HepG2 (cell line): ENCODE data around the gene ZBTB32. TPM values are rescaled to one million over a fixed set of nuclear protein-coding genes. Genes with fewer than 3 reads are reported as not detected.

Experiments
- BRCA1 ChIP-seq: sonication (generic); formaldehyde crosslinking; IDR thresholded peaks from 2 replicates; pipeline ENCODE4 v1.4.0; 2020; ENCODE audit warnings: missing genetic modification reagents
- FOXA3 ChIP-seq: IDR thresholded peaks from 2 replicates; pipeline ENCODE4 v1.6.1; 2016; ENCODE audit warnings: missing genetic modification reagents, missing compliant biosample characterization
- MED1 ChIP-seq: sonication (generic); formaldehyde crosslinking; IDR thresholded peaks from 2 replicates; pipeline ENCODE4 v1.4.0; 2020; ENCODE audit warnings: missing genetic modification reagents
- NCOR1 ChIP-seq: fragments of 200-600 bp; sonication (generic); IDR thresholded peaks from 2 replicates; pipeline ENCODE4 v1.7.0; 2017; ENCODE audit warnings: antibody characterized with exemption, low read length, borderline replicate concordance
- NPAS2 ChIP-seq: sonication (generic); formaldehyde crosslinking; IDR thresholded peaks from 2 replicates; pipeline ENCODE4 v1.8.0; 2022; ENCODE audit warnings: mild to moderate bottlenecking, missing genetic modification reagents, borderline replicate concordance
- NRL ChIP-seq: sonication (generic); formaldehyde crosslinking; IDR thresholded peaks from 2 replicates; pipeline ENCODE4 v1.5.0; 2020; ENCODE audit warnings: missing genetic modification reagents, mild to moderate bottlenecking, moderate library complexity, borderline replicate concordance
- SP5 ChIP-seq: IDR thresholded peaks from 2 replicates; pipeline ENCODE4 v1.6.1; 2016; ENCODE audit warnings: low read depth, borderline replicate concordance
- WIZ ChIP-seq: sonication (generic); formaldehyde crosslinking; IDR thresholded peaks from 2 replicates; pipeline ENCODE4 v1.5.1; 2020; ENCODE audit warnings: mild to moderate bottlenecking, missing genetic modification reagents
- YEATS4 ChIP-seq: sonication (generic); formaldehyde crosslinking; IDR thresholded peaks from 2 replicates; pipeline ENCODE4 v1.4.0; 2020; ENCODE audit warnings: missing genetic modification reagents, borderline replicate concordance
- ZNF230 ChIP-seq: sonication (generic); formaldehyde crosslinking; IDR thresholded peaks from 2 replicates; pipeline ENCODE4 v1.4.0; 2020; ENCODE audit warnings: mild to moderate bottlenecking, missing genetic modification reagents
- ZNF251 ChIP-seq: sonication (generic); formaldehyde crosslinking; IDR thresholded peaks from 2 replicates; pipeline ENCODE4 v1.9.0; 2021; ENCODE audit warnings: mild to moderate bottlenecking, missing genetic modification reagents
- ZNF543 ChIP-seq: sonication (generic); formaldehyde crosslinking; IDR thresholded peaks from 2 replicates; pipeline ENCODE4 v1.4.0; 2020; ENCODE audit warnings: mild to moderate bottlenecking, missing genetic modification reagents
- polyA plus RNA-seq, 8 experiments: library from polyadenylated mRNA; depleted of rRNA in 3 of 8; stranded (reverse) in 7 of 8; unstranded in 1 of 8; fragments of >200 nt; fragmentation: Illumina TruSeq in 4 of 8; extraction: Trizol in 4 of 8; gene quantifications; 2 replicates each; pipeline versions ENCODE4 v1.2.1 to v1.2.3, GENCODE V29; 2011 to 2016; ENCODE audit warnings: low read depth in 4 of 8, missing spikeins in 1 of 8, mixed read lengths in 1 of 8; ENCODE audit not compliant: insufficient read depth in 1 of 8
- total RNA-seq, 5 experiments: library from RNA; depleted of rRNA; stranded (reverse); fragments of >200 nt; fragmentation: Illumina TruSeq; extraction: Trizol; gene quantifications; 2 replicates each; pipeline ENCODE4 v1.2.3, GENCODE V29; 2016; ENCODE audit warnings: low read depth in 1 of 5
- TF ChIP-seq, protein P1 (sequence below): sonication (generic); formaldehyde crosslinking; conservative IDR thresholded peaks from 2 replicates; pipeline ENCODE4 v1.4.0; 2020; ENCODE audit warnings: mild to moderate bottlenecking, missing genetic modification reagents, moderate library complexity
- TF ChIP-seq, protein P2 (sequence below): sonication (generic); formaldehyde crosslinking; IDR thresholded peaks from 2 replicates; pipeline ENCODE4 v1.5.0; 2020; ENCODE audit warnings: missing genetic modification reagents, mild to moderate bottlenecking, borderline replicate concordance
- TF ChIP-seq, protein P3 (sequence below): IDR thresholded peaks from 2 replicates; pipeline ENCODE4 v1.4.0; 2020; ENCODE audit warnings: mild to moderate bottlenecking, missing genetic modification reagents
- TF ChIP-seq, protein P4 (sequence below): sonication (generic); formaldehyde crosslinking; IDR thresholded peaks from 2 replicates; pipeline ENCODE4 v1.4.0; 2020; ENCODE audit warnings: missing genetic modification reagents
- TF ChIP-seq, protein P5 (sequence below): sonication (generic); formaldehyde crosslinking; IDR thresholded peaks from 2 replicates; pipeline ENCODE4 v1.4.0; 2020; ENCODE audit warnings: missing genetic modification reagents, borderline replicate concordance

ZBTB32 gene
- total and polyA plus RNA-seq, 2 of the 13 experiments (the other 11 are each of a cell fraction or from before 2014, with no cell fraction given), result not detected

DNA sequence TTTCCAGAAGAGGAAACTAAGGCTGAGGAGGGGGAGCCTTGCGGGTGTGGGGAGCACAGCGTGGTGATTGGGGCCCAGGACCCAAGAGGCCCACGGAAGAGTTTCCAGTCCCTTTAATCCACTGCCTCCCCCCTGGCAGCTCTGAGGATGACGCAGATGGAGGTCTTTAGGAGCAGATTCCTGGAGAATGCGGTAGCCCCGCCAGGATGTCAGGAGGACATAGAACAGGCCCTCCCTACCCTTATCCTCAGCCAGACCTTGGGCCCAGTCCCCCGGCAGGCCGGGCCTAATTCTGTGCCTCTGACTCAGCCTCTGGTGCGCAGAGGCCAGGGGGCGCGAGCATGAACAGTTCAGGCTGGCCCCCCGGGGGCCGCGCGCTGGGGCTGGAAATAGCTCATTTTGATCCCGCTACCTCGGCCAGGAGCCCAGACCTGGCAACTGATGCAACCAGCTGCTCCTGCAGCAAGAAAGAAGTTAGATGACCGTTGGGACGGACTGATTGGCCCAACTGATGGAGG is 52.9 kb downstream of the ZBTB32 start (continued):
- TF ChIP-seq, protein P1, sequence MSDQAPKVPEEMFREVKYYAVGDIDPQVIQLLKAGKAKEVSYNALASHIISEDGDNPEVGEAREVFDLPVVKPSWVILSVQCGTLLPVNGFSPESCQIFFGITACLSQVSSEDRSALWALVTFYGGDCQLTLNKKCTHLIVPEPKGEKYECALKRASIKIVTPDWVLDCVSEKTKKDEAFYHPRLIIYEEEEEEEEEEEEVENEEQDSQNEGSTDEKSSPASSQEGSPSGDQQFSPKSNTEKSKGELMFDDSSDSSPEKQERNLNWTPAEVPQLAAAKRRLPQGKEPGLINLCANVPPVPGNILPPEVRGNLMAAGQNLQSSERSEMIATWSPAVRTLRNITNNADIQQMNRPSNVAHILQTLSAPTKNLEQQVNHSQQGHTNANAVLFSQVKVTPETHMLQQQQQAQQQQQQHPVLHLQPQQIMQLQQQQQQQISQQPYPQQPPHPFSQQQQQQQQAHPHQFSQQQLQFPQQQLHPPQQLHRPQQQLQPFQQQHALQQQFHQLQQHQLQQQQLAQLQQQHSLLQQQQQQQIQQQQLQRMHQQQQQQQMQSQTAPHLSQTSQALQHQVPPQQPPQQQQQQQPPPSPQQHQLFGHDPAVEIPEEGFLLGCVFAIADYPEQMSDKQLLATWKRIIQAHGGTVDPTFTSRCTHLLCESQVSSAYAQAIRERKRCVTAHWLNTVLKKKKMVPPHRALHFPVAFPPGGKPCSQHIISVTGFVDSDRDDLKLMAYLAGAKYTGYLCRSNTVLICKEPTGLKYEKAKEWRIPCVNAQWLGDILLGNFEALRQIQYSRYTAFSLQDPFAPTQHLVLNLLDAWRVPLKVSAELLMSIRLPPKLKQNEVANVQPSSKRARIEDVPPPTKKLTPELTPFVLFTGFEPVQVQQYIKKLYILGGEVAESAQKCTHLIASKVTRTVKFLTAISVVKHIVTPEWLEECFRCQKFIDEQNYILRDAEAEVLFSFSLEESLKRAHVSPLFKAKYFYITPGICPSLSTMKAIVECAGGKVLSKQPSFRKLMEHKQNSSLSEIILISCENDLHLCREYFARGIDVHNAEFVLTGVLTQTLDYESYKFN (CRISPR knock-in tag), result peak; percentile 13; the same call in 1 of the 2 replicates
- no peak for TF ChIP-seq BRCA1 (CRISPR knock-in tag)
- no peak for TF ChIP-seq ZNF543
- TF ChIP-seq NCOR1, result no peak
- TF ChIP-seq ZNF251 (CRISPR knock-in tag), result no peak
- no peak for TF ChIP-seq ZNF230 (CRISPR knock-in tag)
- TF ChIP-seq, protein P2, sequence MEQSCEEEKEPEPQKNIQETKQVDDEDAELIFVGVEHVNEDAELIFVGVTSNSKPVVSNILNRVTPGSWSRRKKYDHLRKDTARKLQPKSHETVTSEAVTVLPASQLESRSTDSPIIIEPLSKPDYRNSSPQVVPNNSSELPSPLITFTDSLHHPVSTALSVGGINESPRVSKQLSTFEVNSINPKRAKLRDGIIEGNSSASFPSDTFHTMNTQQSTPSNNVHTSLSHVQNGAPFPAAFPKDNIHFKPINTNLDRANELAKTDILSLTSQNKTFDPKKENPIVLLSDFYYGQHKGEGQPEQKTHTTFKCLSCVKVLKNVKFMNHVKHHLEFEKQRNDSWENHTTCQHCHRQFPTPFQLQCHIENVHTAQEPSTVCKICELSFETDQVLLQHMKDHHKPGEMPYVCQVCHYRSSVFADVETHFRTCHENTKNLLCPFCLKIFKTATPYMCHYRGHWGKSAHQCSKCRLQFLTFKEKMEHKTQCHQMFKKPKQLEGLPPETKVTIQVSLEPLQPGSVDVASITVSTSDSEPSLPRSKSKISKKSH (CRISPR knock-in tag), result no peak
- no peak for TF ChIP-seq YEATS4 (CRISPR knock-in tag)
- TF ChIP-seq, protein P3, sequence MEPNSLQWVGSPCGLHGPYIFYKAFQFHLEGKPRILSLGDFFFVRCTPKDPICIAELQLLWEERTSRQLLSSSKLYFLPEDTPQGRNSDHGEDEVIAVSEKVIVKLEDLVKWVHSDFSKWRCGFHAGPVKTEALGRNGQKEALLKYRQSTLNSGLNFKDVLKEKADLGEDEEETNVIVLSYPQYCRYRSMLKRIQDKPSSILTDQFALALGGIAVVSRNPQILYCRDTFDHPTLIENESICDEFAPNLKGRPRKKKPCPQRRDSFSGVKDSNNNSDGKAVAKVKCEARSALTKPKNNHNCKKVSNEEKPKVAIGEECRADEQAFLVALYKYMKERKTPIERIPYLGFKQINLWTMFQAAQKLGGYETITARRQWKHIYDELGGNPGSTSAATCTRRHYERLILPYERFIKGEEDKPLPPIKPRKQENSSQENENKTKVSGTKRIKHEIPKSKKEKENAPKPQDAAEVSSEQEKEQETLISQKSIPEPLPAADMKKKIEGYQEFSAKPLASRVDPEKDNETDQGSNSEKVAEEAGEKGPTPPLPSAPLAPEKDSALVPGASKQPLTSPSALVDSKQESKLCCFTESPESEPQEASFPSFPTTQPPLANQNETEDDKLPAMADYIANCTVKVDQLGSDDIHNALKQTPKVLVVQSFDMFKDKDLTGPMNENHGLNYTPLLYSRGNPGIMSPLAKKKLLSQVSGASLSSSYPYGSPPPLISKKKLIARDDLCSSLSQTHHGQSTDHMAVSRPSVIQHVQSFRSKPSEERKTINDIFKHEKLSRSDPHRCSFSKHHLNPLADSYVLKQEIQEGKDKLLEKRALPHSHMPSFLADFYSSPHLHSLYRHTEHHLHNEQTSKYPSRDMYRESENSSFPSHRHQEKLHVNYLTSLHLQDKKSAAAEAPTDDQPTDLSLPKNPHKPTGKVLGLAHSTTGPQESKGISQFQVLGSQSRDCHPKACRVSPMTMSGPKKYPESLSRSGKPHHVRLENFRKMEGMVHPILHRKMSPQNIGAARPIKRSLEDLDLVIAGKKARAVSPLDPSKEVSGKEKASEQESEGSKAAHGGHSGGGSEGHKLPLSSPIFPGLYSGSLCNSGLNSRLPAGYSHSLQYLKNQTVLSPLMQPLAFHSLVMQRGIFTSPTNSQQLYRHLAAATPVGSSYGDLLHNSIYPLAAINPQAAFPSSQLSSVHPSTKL (CRISPR knock-in tag), result no peak
- no peak for TF ChIP-seq MED1
- TF ChIP-seq NPAS2, result no peak
- TF ChIP-seq, protein P4, sequence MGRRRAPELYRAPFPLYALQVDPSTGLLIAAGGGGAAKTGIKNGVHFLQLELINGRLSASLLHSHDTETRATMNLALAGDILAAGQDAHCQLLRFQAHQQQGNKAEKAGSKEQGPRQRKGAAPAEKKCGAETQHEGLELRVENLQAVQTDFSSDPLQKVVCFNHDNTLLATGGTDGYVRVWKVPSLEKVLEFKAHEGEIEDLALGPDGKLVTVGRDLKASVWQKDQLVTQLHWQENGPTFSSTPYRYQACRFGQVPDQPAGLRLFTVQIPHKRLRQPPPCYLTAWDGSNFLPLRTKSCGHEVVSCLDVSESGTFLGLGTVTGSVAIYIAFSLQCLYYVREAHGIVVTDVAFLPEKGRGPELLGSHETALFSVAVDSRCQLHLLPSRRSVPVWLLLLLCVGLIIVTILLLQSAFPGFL (CRISPR knock-in tag), result no peak
- TF ChIP-seq, protein P5, sequence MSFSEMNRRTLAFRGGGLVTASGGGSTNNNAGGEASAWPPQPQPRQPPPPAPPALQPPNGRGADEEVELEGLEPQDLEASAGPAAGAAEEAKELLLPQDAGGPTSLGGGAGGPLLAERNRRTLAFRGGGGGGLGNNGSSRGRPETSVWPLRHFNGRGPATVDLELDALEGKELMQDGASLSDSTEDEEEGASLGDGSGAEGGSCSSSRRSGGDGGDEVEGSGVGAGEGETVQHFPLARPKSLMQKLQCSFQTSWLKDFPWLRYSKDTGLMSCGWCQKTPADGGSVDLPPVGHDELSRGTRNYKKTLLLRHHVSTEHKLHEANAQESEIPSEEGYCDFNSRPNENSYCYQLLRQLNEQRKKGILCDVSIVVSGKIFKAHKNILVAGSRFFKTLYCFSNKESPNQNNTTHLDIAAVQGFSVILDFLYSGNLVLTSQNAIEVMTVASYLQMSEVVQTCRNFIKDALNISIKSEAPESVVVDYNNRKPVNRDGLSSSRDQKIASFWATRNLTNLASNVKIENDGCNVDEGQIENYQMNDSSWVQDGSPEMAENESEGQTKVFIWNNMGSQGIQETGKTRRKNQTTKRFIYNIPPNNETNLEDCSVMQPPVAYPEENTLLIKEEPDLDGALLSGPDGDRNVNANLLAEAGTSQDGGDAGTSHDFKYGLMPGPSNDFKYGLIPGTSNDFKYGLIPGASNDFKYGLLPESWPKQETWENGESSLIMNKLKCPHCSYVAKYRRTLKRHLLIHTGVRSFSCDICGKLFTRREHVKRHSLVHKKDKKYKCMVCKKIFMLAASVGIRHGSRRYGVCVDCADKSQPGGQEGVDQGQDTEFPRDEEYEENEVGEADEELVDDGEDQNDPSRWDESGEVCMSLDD, result no peak
- no peak for TF ChIP-seq NRL
- no peak for TF ChIP-seq SP5 (CRISPR knock-in tag)
- no peak for TF ChIP-seq FOXA3 (CRISPR knock-in tag)
- TF ChIP-seq WIZ (CRISPR knock-in tag), result no peak
